ENCODE data around the gene FOXO6. TPM values are rescaled to one million over a fixed set of nuclear protein-coding genes. Genes with fewer than 3 reads are reported as not detected.

FOXO6 gene
- total and polyA plus RNA-seq, 10 of the 15 experiments (the other 5 are each of a cell fraction or from before 2014, with no cell fraction given), result 0.37 TPM; not detected in 9

DNA sequence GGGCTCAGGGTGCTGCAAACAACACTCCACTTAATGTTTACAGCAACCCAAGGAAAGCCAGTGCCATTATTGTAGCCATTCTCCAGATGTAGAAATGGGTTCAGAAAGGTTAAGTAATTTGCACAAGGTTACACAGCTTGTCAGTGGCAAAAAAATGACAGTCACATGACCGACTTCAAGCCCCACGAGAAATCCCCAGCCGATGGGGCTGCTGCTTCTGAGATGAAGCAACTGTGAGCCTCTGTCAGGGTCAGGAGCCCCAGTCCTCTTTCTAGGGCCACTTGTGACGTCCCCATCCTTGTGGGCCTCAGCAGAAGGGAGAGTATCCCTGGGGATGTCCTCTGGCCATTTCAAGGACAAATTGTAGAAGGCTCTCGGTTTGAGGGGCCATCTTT, 68.4 kb downstream of the FOXO6 start:
- in situ Hi-C loops (cut with MboI) (loop anchor here (5.0 kb wide), 1 partner anchor 162 kb away; no protein-coding TSS in a partner anchor), intact Hi-C loops (cut with micrococcal nuclease; ENCODE audit: unreplicated experiment) (loop anchor here (5.0 kb wide), 1 partner anchor 147 kb away; no protein-coding TSS in a partner anchor)
- CTCF ChIA-PET, result interaction anchor here (1.1 to 1.9 kb wide), 5 partner anchors 107 to 161 kb away, joined by 3 to 6 read pairs (median 4); no protein-coding TSS in a partner anchor
- Histone ChIP-seq H2AFZ (ENCODE audit: control insufficient read depth, low read depth, low read length) (no peak overlapping the region), H4K20me1 (ENCODE audit: control insufficient read depth, insufficient read depth) (no peaks in the 10 kb centered on the region), H3K9me3 (replicated peaks; ENCODE audit: control insufficient read depth, insufficient read depth, low read length) (no peaks in the 10 kb centered on the region), H3K27me3 (replicated peaks in 1 of 2; ENCODE audit: control insufficient read depth in 2 of 2, insufficient read depth in 2 of 2, low read length in 1 of 2) (no peaks in the 10 kb centered on the region; a peak in 2 of 4 replicates), H3K4me3 (no peak overlapping the region), H3K36me3 (ENCODE audit: control insufficient read depth in 2 of 2, insufficient read depth in 2 of 2, low read length in 1 of 2) (no peaks in the 10 kb centered on the region), H3K9ac (ENCODE audit: control insufficient read depth, insufficient read depth, low read length) (no peak overlapping the region), H3K4me1 (ENCODE audit: control insufficient read depth, insufficient read depth, low read length) (no peaks in the 10 kb centered on the region), H3K27ac (ENCODE audit: control insufficient read depth, insufficient read depth) (no peak overlapping the region), H3K4me2 (ENCODE audit: control insufficient read depth, insufficient read depth) (no peak overlapping the region), H3K79me2 (ENCODE audit: control insufficient read depth, insufficient read depth, low read length) (no peaks in the 10 kb centered on the region)
- no TSS peak for BruUV-seq (replicated peaks)
- TF ChIP-seq SMAD1 (IDR thresholded peaks at IDR 0.05; ENCODE audit: low read depth, partially characterized antibody) (no peak), ATF7 (IDR thresholded peaks at IDR 0.05; ENCODE audit: low read depth) (no peak), RB1 (IDR thresholded peaks at IDR 0.05; ENCODE audit: borderline replicate concordance) (no peak), ZZZ3 (IDR thresholded peaks at IDR 0.05; ENCODE audit: control insufficient read depth, insufficient read length, low read depth) (no peak), ZNF24 (IDR thresholded peaks at IDR 0.05) (no peak), SMC3 (IDR thresholded peaks at IDR 0.05; ENCODE audit: borderline replicate concordance, low read length) (no peak), HDGF (IDR thresholded peaks at IDR 0.05) (no peak), BCL11A (IDR thresholded peaks at IDR 0.05; ENCODE audit: low read depth, low read length) (no peak), CBFB (IDR thresholded peaks at IDR 0.05; ENCODE audit: low read depth) (no peak), ZNF384 (IDR thresholded peaks at IDR 0.05; ENCODE audit: borderline replicate concordance, low read depth, low read length) (no peak), BACH1 (IDR thresholded peaks at IDR 0.05; ENCODE audit: borderline replicate concordance) (no peak), YBX1 (IDR thresholded peaks at IDR 0.05) (no peak), SPI1 (IDR thresholded peaks at IDR 0.05; ENCODE audit: borderline replicate concordance, insufficient read depth, low read depth, low read length) (no peak)
- TF ChIP-seq, protein P1, sequence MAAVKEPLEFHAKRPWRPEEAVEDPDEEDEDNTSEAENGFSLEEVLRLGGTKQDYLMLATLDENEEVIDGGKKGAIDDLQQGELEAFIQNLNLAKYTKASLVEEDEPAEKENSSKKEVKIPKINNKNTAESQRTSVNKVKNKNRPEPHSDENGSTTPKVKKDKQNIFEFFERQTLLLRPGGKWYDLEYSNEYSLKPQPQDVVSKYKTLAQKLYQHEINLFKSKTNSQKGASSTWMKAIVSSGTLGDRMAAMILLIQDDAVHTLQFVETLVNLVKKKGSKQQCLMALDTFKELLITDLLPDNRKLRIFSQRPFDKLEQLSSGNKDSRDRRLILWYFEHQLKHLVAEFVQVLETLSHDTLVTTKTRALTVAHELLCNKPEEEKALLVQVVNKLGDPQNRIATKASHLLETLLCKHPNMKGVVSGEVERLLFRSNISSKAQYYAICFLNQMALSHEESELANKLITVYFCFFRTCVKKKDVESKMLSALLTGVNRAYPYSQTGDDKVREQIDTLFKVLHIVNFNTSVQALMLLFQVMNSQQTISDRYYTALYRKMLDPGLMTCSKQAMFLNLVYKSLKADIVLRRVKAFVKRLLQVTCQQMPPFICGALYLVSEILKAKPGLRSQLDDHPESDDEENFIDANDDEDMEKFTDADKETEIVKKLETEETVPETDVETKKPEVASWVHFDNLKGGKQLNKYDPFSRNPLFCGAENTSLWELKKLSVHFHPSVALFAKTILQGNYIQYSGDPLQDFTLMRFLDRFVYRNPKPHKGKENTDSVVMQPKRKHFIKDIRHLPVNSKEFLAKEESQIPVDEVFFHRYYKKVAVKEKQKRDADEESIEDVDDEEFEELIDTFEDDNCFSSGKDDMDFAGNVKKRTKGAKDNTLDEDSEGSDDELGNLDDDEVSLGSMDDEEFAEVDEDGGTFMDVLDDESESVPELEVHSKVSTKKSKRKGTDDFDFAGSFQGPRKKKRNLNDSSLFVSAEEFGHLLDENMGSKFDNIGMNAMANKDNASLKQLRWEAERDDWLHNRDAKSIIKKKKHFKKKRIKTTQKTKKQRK (IDR thresholded peaks at IDR 0.05; ENCODE audit: low read depth, low read length), result no peak
- TF ChIP-seq, protein P2, sequence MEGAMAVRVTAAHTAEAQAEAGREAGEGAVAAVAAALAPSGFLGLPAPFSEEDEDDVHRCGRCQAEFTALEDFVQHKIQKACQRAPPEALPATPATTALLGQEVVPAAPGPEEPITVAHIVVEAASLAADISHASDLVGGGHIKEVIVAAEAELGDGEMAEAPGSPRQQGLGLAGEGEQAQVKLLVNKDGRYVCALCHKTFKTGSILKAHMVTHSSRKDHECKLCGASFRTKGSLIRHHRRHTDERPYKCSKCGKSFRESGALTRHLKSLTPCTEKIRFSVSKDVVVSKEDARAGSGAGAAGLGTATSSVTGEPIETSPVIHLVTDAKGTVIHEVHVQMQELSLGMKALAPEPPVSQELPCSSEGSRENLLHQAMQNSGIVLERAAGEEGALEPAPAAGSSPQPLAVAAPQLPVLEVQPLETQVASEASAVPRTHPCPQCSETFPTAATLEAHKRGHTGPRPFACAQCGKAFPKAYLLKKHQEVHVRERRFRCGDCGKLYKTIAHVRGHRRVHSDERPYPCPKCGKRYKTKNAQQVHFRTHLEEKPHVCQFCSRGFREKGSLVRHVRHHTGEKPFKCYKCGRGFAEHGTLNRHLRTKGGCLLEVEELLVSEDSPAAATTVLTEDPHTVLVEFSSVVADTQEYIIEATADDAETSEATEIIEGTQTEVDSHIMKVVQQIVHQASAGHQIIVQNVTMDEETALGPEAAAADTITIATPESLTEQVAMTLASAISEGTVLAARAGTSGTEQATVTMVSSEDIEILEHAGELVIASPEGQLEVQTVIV (IDR thresholded peaks at IDR 0.05; ENCODE audit: borderline replicate concordance, partially characterized antibody), result no peak
- TF ChIP-seq, protein P3, sequence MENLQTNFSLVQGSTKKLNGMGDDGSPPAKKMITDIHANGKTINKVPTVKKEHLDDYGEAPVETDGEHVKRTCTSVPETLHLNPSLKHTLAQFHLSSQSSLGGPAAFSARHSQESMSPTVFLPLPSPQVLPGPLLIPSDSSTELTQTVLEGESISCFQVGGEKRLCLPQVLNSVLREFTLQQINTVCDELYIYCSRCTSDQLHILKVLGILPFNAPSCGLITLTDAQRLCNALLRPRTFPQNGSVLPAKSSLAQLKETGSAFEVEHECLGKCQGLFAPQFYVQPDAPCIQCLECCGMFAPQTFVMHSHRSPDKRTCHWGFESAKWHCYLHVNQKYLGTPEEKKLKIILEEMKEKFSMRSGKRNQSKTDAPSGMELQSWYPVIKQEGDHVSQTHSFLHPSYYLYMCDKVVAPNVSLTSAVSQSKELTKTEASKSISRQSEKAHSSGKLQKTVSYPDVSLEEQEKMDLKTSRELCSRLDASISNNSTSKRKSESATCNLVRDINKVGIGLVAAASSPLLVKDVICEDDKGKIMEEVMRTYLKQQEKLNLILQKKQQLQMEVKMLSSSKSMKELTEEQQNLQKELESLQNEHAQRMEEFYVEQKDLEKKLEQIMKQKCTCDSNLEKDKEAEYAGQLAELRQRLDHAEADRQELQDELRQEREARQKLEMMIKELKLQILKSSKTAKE (IDR thresholded peaks at IDR 0.05; ENCODE audit: low read depth, poor library complexity, severe bottlenecking), result no peak
- SMC1A ChIA-PET (ENCODE audit: uncharacterized antibody, unreplicated experiment), result interaction anchor here (1.3 kb wide), 1 partner anchor 12 kb away, joined by 3 read pairs; no protein-coding TSS in a partner anchor
- no peak for FAIRE-seq
- no peak for ATAC-seq
- WGBS (ENCODE audit: insufficient coverage, insufficient replicate concordance, low lambda C conversion rate, missing lambda C conversion rate), result 26% methylated on average over 5 of the region's 5 CpGs
- POLR2A ChIA-PET, result no interaction called here
- RAD21 ChIA-PET (ENCODE audit: unreplicated experiment), result no interaction called here
- no peak for DNase-seq (ENCODE audit: low read depth, low spot score)
